GM23338 (cell line): ENCODE data around the gene FGGY. TPM values are rescaled to one million over a fixed set of nuclear protein-coding genes. Genes with fewer than 3 reads are reported as not detected.

Source experiments
- ATAC-seq: fragments of 200-7000 bp; cut with Tn5 transposase; 3 replicates; pipeline ENCODE4 v1.9.1; 2020
- DNase-seq: peaks from one replicate; pipeline ENCODE4 v3.0.0-alpha.2; 2015; ENCODE audit warnings: low spot score
- H2AFZ ChIP-seq: fragments of 200-600 bp; sonication (generic); 2 replicates; pipeline ENCODE4 v1.8.0; 2016; ENCODE audit warnings: antibody characterized with exemption, mild to moderate bottlenecking, moderate library complexity
- H3F3A ChIP-seq: fragments of 200-600 bp; sonication (generic); replicated peaks from 2 replicates; pipeline ENCODE4 v1.8.0; 2017; ENCODE audit warnings: antibody characterized with exemption, mixed run types, low read depth
- H3K27ac ChIP-seq: fragments of 200-600 bp; sonication (generic); 2 replicates; pipeline ENCODE4 v1.6.1; 2016; ENCODE audit warnings: low read depth
- H3K27me3 ChIP-seq: fragments of 200-600 bp; sonication (generic); 2 replicates; pipeline ENCODE4 v1.8.0; 2016; ENCODE audit warnings: mild to moderate bottlenecking, mixed run types, moderate library complexity; ENCODE audit not compliant: insufficient read depth
- H3K36me3 ChIP-seq: fragments of 200-600 bp; sonication (generic); 2 replicates; pipeline ENCODE4 v1.8.0; 2016; ENCODE audit warnings: mild to moderate bottlenecking; ENCODE audit not compliant: insufficient read depth
- H3K4me1 ChIP-seq: fragments of 200-600 bp; sonication (generic); 2 replicates; pipeline ENCODE4 v1.8.0; 2016; ENCODE audit warnings: mild to moderate bottlenecking, moderate library complexity; ENCODE audit not compliant: insufficient read depth
- H3K4me2 ChIP-seq: fragments of 200-600 bp; sonication (generic); 2 replicates; pipeline ENCODE4 v1.7.1; 2017; ENCODE audit warnings: mixed run types
- H3K4me3 ChIP-seq: fragments of 200-600 bp; sonication (generic); 2 replicates; pipeline ENCODE4 v1.6.1; 2016; ENCODE audit warnings: mixed run types
- H3K79me2 ChIP-seq: fragments of 200-600 bp; sonication (generic); replicated peaks from 2 replicates; pipeline ENCODE4 v1.8.0; 2017; ENCODE audit warnings: mild to moderate bottlenecking; ENCODE audit not compliant: insufficient read depth
- H3K9me2 ChIP-seq: fragments of 200-600 bp; sonication (generic); 2 replicates; pipeline ENCODE4 v1.8.0; 2017; ENCODE audit not compliant: insufficient read depth
- H4K20me1 ChIP-seq: fragments of 200-600 bp; sonication (generic); replicated peaks from 2 replicates; pipeline ENCODE4 v1.8.0; 2017; ENCODE audit warnings: mild to moderate bottlenecking; ENCODE audit not compliant: insufficient read depth
- H3K27ac Mint-ChIP-seq: 2 replicates; pipeline ENCODE4 v1.8.0; 2020; ENCODE audit warnings: inconsistent platforms, mild to moderate bottlenecking, moderate library complexity, mixed read lengths
- H3K27me3 Mint-ChIP-seq: 3 replicates; pipeline ENCODE4 v1.8.0; 2022; ENCODE audit warnings: low read depth, mild to moderate bottlenecking, moderate library complexity, mixed read lengths, inconsistent platforms; ENCODE audit not compliant: insufficient read depth, poor library complexity
- H3K36me3 Mint-ChIP-seq: 3 replicates; pipeline ENCODE4 v1.8.0; 2021; ENCODE audit warnings: low read depth, mild to moderate bottlenecking, inconsistent platforms, moderate library complexity, mixed read lengths
- H3K4me1 Mint-ChIP-seq: 3 replicates; pipeline ENCODE4 v1.8.0; 2020; ENCODE audit warnings: mild to moderate bottlenecking, inconsistent platforms, mixed read lengths
- H3K4me3 Mint-ChIP-seq: 3 replicates; pipeline ENCODE4 v1.8.0; 2021; ENCODE audit warnings: moderate library complexity, mild to moderate bottlenecking, inconsistent platforms, mixed read lengths
- H3K9me3 Mint-ChIP-seq: 3 replicates; pipeline ENCODE4 v1.8.0; 2020; ENCODE audit warnings: moderate library complexity, mild to moderate bottlenecking, inconsistent platforms, mixed read lengths
- EZH2phosphoT487 ChIP-seq: fragments of 200-600 bp; sonication (generic); IDR thresholded peaks from one replicate; pipeline ENCODE4 v1.8.1; 2018; ENCODE audit warnings: antibody characterized with exemption; ENCODE audit not compliant: unreplicated experiment
- JUNB ChIP-seq: IDR thresholded peaks from one replicate; pipeline ENCODE4 v1.6.1; 2016; ENCODE audit warnings: antibody characterized with exemption; ENCODE audit not compliant: unreplicated experiment
- NANOG ChIP-seq: IDR thresholded peaks from 2 replicates; pipeline ENCODE4 v1.6.1; 2016; ENCODE audit warnings: antibody characterized with exemption, borderline replicate concordance
- POLR2AphosphoS5 ChIP-seq: IDR thresholded peaks from 2 replicates; pipeline ENCODE4 v1.6.1; 2016; ENCODE audit warnings: antibody characterized with exemption, low read depth
- REST ChIP-seq: IDR thresholded peaks from one replicate; pipeline ENCODE4 v1.6.1; 2018; ENCODE audit warnings: antibody characterized with exemption; ENCODE audit not compliant: unreplicated experiment
- ZNF114 ChIP-seq: fragments of 250-450 bp; sonication (Bioruptor Pico); IDR thresholded peaks from 2 replicates; pipeline ENCODE4 v1.5.0; 2020; ENCODE audit warnings: mild to moderate bottlenecking, moderate library complexity
- ZNF331 ChIP-seq: fragments of 250-450 bp; sonication (Bioruptor Pico); IDR thresholded peaks from 2 replicates; pipeline ENCODE4 v1.5.0; 2020; ENCODE audit warnings: low read depth, mild to moderate bottlenecking, moderate library complexity
- ZNF462 ChIP-seq: fragments of 250-450 bp; sonication (Bioruptor Pico); IDR thresholded peaks from 2 replicates; pipeline ENCODE4 v1.5.0; 2020; ENCODE audit warnings: mild to moderate bottlenecking, moderate library complexity
- polyA plus RNA-seq: library from polyadenylated mRNA; unstranded; fragments of >200 nt; fragmentation: Nextera tagmentation; extraction: Ambion mirVana; gene quantifications from 2 replicates; pipeline ENCODE4 v1.2.1, GENCODE V29; 2016
- total RNA-seq: library from RNA; depleted of rRNA; stranded (reverse); fragments of >200 nt; shearing (Covaris generic); gene quantifications from 2 replicates; pipeline ENCODE4 v1.2.3, GENCODE V29; 2014
- TF ChIP-seq, protein P1 (sequence below): IDR thresholded peaks from 2 replicates; pipeline ENCODE4 v1.6.1; 2016; ENCODE audit warnings: antibody characterized with exemption

FGGY gene
- total and polyA plus RNA-seq, 2 experiments from 2014 or later = 10.9 to 21.4 TPM

GRCh38 chr1:59765011-59765730 is 468.3 kb downstream of the FGGY start:
- H3K27me3 Mint-ChIP-seq = no peaks in the 10 kb centered on the region
- Histone ChIP-seq H3K27me3 (no peaks in the 10 kb centered on the region), H3K4me1 (peaks cover 25% of the 10 kb centered on the region), H2AFZ (no peak overlapping the region), H3K36me3 (no peaks in the 10 kb centered on the region), H3K79me2 (no peaks in the 10 kb centered on the region), H3F3A (no peaks in the 10 kb centered on the region), H4K20me1 (no peaks in the 10 kb centered on the region), H3K4me3 (no peak overlapping the region), H3K4me2 (no peak overlapping the region), H3K9me2 (0 out of 2 replicates have a peak, but pooled peaks cover 3% of the 10 kb centered on the region), H3K27ac (no peak overlapping the region)
- ATAC-seq (no peak), DNase-seq (no peak)
- no peak for TF ChIP-seq ZNF331 (CRISPR knock-in tag)
- TF ChIP-seq NANOG = no peak
- no peak for TF ChIP-seq ZNF114 (CRISPR knock-in tag)
- no peak for TF ChIP-seq EZH2phosphoT487
- no peaks in the 10 kb centered on the region for H3K36me3 Mint-ChIP-seq
- no peak overlapping the region for H3K4me3 Mint-ChIP-seq
- H3K27ac Mint-ChIP-seq = no peak overlapping the region
- no peaks in the 10 kb centered on the region for H3K9me3 Mint-ChIP-seq
- peaks cover 14% of the 10 kb centered on the region for H3K4me1 Mint-ChIP-seq

DNA sequence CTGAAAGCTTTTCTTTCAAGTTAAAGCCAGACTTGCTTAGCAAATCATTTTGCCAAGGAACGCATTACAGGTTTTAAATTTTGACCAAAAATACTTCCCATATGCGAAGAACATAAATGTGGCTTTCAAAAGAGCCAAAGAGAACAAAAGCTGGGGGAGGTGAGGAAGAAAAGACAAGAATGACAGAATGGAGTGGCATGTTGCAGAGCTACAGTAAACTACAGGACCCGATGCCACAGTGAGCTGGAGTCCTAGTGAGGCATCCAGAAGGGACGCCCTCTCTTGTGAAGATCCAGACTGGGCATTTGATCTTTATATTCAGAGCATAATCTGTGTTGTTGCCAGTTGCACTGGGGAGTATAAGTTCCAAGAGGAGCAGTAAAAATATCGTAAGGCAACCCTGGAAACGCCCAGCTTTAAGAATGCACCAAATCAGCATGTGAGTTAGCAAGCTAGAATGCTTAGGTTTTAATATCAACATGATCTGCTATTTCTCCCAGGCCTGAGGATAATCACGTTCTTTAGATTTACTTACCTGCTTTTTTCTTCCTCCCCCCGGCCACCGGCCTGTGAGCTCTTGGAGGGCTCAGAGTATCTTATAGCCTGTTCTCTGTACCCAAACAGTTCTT is 469.4 kb downstream of the FGGY start:
- Histone ChIP-seq H3K4me1 (peaks cover 25% of the 10 kb centered on the region), H3F3A (no peaks in the 10 kb centered on the region), H3K4me3 (no peak overlapping the region), H3K27ac (no peak overlapping the region), H3K4me2 (peak overlapping the region; percentile 12; the same call in 1 of the 2 replicates), H2AFZ (no peak overlapping the region; the same call in 1 of the 2 replicates), H4K20me1 (no peaks in the 10 kb centered on the region), H3K27me3 (no peaks in the 10 kb centered on the region), H3K9me2 (0 out of 2 replicates have a peak, but pooled peaks cover 3% of the 10 kb centered on the region), H3K79me2 (no peaks in the 10 kb centered on the region), H3K36me3 (no peaks in the 10 kb centered on the region)
- Mint-ChIP-seq H3K27ac (0 out of 2 replicates have a peak overlapping the region, but pooled peaks have one; percentile 3), H3K27me3 (no peaks in the 10 kb centered on the region), H3K36me3 (no peaks in the 10 kb centered on the region), H3K4me1 (peaks cover 14% of the 10 kb centered on the region), H3K9me3 (no peaks in the 10 kb centered on the region), H3K4me3 (no peak overlapping the region)
- no peak for DNase-seq
- ATAC-seq = peak; percentile 32; the same call in 2 of the 3 replicates
- TF ChIP-seq, protein P1, sequence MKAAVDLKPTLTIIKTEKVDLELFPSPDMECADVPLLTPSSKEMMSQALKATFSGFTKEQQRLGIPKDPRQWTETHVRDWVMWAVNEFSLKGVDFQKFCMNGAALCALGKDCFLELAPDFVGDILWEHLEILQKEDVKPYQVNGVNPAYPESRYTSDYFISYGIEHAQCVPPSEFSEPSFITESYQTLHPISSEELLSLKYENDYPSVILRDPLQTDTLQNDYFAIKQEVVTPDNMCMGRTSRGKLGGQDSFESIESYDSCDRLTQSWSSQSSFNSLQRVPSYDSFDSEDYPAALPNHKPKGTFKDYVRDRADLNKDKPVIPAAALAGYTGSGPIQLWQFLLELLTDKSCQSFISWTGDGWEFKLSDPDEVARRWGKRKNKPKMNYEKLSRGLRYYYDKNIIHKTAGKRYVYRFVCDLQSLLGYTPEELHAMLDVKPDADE = no peak
- TF ChIP-seq ZNF462 (CRISPR knock-in tag) = no peak
- no peak for TF ChIP-seq ZNF114 (CRISPR knock-in tag)
- no peak for TF ChIP-seq POLR2AphosphoS5
- TF ChIP-seq REST = no peak
- no peak for TF ChIP-seq JUNB
- TF ChIP-seq NANOG = no peak
